ENCODE measurements around the gene LTBR. TPM values are rescaled to one million over a fixed set of nuclear protein-coding genes. Genes with fewer than 3 reads are reported as not detected.

Gene LTBR
- total and polyA plus RNA-seq, 10 of the 15 experiments (the other 5 are each of a cell fraction or from before 2014, with no cell fraction given) = 0.24 to 0.44 TPM; not detected in 8

- TF ChIP-seq, protein P1, sequence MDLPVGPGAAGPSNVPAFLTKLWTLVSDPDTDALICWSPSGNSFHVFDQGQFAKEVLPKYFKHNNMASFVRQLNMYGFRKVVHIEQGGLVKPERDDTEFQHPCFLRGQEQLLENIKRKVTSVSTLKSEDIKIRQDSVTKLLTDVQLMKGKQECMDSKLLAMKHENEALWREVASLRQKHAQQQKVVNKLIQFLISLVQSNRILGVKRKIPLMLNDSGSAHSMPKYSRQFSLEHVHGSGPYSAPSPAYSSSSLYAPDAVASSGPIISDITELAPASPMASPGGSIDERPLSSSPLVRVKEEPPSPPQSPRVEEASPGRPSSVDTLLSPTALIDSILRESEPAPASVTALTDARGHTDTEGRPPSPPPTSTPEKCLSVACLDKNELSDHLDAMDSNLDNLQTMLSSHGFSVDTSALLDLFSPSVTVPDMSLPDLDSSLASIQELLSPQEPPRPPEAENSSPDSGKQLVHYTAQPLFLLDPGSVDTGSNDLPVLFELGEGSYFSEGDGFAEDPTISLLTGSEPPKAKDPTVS (IDR thresholded peaks at IDR 0.05; ENCODE audit: low read depth, low read length) = no peak
- TF ChIP-seq, protein P2, sequence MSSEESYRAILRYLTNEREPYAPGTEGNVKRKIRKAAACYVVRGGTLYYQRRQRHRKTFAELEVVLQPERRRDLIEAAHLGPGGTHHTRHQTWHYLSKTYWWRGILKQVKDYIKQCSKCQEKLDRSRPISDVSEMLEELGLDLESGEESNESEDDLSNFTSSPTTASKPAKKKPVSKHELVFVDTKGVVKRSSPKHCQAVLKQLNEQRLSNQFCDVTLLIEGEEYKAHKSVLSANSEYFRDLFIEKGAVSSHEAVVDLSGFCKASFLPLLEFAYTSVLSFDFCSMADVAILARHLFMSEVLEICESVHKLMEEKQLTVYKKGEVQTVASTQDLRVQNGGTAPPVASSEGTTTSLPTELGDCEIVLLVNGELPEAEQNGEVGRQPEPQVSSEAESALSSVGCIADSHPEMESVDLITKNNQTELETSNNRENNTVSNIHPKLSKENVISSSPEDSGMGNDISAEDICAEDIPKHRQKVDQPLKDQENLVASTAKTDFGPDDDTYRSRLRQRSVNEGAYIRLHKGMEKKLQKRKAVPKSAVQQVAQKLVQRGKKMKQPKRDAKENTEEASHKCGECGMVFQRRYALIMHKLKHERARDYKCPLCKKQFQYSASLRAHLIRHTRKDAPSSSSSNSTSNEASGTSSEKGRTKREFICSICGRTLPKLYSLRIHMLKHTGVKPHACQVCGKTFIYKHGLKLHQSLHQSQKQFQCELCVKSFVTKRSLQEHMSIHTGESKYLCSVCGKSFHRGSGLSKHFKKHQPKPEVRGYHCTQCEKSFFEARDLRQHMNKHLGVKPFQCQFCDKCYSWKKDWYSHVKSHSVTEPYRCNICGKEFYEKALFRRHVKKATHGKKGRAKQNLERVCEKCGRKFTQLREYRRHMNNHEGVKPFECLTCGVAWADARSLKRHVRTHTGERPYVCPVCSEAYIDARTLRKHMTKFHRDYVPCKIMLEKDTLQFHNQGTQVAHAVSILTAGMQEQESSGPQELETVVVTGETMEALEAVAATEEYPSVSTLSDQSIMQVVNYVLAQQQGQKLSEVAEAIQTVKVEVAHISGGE (CRISPR knock-in tag; IDR thresholded peaks at IDR 0.05) = no peak
- 0 out of 4 replicates have a peak, but pooled peaks of 1 of the 2 experiments have one; percentile 48 for TF ChIP-seq ETV6 (conservative IDR thresholded peaks at IDR 0.05 in 1 of 2, IDR thresholded peaks at IDR 0.05 in 1 of 2; ENCODE audit: borderline replicate concordance in 1 of 2, low read depth in 1 of 2)
- no peak for TF ChIP-seq RBBP5 (conservative IDR thresholded peaks at IDR 0.05)
- peak; percentile 55; the same call in 1 of the 2 replicates for TF ChIP-seq POLR2A (IDR thresholded peaks at IDR 0.05; ENCODE audit: low read depth, low read length)
- no peak for TF ChIP-seq CBFB (IDR thresholded peaks at IDR 0.05; ENCODE audit: low read depth)
- no peak for TF ChIP-seq CBX3 (IDR thresholded peaks at IDR 0.05; ENCODE audit: borderline replicate concordance, low read depth)
- no peak for TF ChIP-seq TCF7 (IDR thresholded peaks at IDR 0.05; ENCODE audit: borderline replicate concordance)
- no peak for TF ChIP-seq IRF5 (IDR thresholded peaks at IDR 0.05; ENCODE audit: borderline replicate concordance)
- 0 out of 2 replicates have a peak, but pooled peaks have one; percentile 16 for TF ChIP-seq RAD21 (IDR thresholded peaks at IDR 0.05; ENCODE audit: insufficient read depth, low read depth, low read length)
- TF ChIP-seq NR2F1 (conservative IDR thresholded peaks at IDR 0.05) = peak; percentile 69; the same call in 1 of the 2 replicates
- peak; percentile 90 for TF ChIP-seq MEF2B (IDR thresholded peaks at IDR 0.05; ENCODE audit: partially characterized antibody, poor library complexity, severe bottlenecking)
- TF ChIP-seq KAT2A (conservative IDR thresholded peaks at IDR 0.05; ENCODE audit: control insufficient read depth, low read depth, low read length) = no peak
- TF ChIP-seq MTA3 (IDR thresholded peaks at IDR 0.05; ENCODE audit: borderline replicate concordance, low read length) = peak; percentile 91
- TF ChIP-seq ZNF24 (IDR thresholded peaks at IDR 0.05) = no peak
- no peak for TF ChIP-seq RFX5 (IDR thresholded peaks at IDR 0.05; ENCODE audit: low read depth, low read length)
- TF ChIP-seq SIX5 (IDR thresholded peaks at IDR 0.05; ENCODE audit: low read depth, low read length, severe bottlenecking) = no peak
- no peak for TF ChIP-seq ZBED1 (IDR thresholded peaks at IDR 0.05; ENCODE audit: borderline replicate concordance)
- TF ChIP-seq WRNIP1 (IDR thresholded peaks at IDR 0.05; ENCODE audit: borderline replicate concordance, low read depth, low read length) = no peak
- TF ChIP-seq EGR1 (IDR thresholded peaks at IDR 0.05; ENCODE audit: borderline replicate concordance in 1 of 2, low read depth in 2 of 2, low read length in 2 of 2) = peak in 1 of 2 experiments; percentile 97; a peak in 2 of 3 replicates
- peak; percentile 77 for TF ChIP-seq MTA2 (IDR thresholded peaks at IDR 0.05; ENCODE audit: low read depth)
- peak; percentile 60 for TF ChIP-seq PKNOX1 (IDR thresholded peaks at IDR 0.05)
- peak; percentile 69 to 74; a peak in 2 of 4 replicates for TF ChIP-seq BHLHE40 (IDR thresholded peaks at IDR 0.05; ENCODE audit: borderline replicate concordance in 1 of 2, low read depth in 2 of 2, low read length in 1 of 2)
Measured at GRCh38 chr12:6426882-6427671, 43.1 kb downstream of the LTBR start (continued).

Measured in GM12878 (cell line).